Stimulated activated CD4-positive, alpha-beta T cell treated with anti-CD3 and anti-CD28 coated beads, Interleukin-1b, Interleukin-23, amount 100 ng/mL, for 48 hours (primary cell): ENCODE results near the gene NOC4L.
"Not testable (repeated sequence)": the region's sequence is repeated elsewhere in the genome, so short reads cannot be mapped to it uniquely, and the experiment has no call there.

Experiments
- DNase-seq: peaks from one replicate; pipeline ENCODE4 v3.0.0-alpha.2; 2020

Gene NOC4L

DNA sequence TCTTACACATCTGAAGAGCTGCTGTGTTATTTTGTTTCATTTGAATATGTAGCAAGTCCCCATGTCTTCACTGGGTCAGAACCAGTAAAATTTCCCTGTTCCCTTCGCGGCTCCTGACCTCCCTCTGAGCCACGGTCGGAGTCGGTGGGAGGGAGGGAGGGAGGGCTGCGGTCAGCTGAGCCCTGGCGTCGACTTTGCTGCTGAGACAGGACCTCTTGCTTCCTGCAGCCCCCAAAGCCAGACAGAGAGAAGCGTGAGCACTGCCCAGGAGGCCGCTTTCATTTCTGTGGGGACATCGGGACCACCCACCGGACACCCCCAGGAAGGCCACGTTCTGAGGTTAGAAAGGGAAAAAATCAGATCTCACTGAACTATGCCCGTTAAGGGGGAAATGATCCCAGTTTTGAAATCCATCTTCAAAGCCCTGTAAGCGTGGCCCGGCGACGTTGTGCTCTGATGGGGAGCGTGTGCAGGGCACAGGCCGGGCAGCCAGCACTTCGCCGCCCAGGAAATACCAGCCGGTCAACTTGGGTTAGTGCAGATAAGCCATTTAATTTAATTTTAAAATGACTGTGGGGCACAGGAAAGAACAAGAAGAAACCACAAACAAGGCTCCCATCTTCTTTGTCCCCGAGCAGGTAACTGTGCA lies 42.1 kb downstream of the NOC4L start:
- DNase-seq = no peak

DNA sequence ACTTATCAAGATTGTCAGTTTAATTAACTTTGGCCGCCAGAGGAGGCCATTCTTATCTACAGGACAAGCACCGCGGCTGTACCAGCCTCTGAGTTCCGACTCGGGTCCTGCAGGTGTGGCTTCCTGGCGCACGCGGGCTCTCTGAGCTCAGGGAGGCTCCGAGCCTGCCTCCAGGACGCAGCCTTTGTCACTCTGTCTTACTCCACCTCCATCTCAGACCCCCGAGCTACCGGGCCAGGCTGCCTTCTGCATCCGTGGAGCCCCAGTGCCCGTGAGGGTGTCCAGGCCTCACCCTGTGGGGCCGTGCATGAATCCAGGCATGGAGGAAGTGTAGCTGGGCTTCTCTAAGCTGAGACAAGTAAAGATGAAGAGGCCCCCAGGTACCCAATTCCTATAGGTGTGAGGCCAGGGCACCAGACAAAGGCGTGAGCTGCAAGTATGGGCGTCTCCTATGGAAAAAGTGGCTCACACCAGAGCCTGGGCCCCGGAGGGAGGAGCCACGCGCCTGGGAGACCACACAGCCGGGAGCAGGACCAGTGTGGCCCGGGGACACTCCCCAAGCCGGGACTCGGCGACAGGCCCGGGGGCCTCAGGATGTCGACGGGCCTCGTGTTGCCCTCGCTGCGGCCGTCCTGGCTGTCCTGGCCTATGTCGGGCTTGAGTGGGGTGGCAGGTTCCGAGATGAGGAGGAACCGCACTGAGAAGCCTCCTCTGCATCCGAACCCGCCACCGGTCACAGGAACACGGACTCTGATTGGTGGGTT lies 42.8 kb downstream of the NOC4L start:
- no peak for DNase-seq

DNA sequence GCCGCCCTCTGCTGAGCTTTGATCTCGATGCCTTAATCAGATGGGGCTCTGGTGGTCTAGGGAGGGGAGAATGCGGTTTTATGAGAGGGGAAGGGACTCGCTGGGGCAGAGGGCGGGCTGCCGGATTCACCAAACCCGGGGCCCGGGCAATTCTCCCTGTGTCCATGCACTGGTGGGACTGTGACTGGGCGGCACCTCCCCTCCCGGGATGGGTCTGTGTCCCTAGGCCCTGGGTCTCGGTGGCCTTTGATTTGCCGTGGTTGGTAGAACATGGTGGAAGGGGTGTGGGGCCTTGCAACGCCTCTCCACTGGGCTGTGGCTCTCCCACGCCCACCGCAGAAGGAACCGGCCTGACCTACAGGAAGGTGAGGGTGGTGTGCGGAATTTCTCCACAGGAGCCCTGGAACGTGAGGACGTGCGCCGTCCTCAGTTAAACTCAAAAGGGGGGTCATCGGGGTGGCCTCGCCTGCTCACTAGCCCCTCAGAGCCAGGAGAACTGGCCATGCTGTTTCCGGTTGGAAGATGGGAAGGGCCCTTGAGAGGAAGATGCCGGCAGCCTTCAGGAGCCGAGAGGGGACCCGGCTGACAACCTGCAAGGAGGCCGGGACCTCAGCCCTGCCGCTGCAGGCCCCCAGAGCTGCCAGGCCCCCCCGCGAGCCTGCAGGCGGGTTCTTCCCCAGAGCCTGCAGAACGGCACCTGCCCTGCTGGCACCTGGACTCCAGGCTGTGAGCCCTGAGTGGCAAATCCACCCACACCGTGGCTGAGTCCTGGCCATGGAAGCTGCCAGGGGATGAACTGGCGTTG lies 43.6 kb downstream of the NOC4L start:
- DNase-seq = no peak

DNA sequence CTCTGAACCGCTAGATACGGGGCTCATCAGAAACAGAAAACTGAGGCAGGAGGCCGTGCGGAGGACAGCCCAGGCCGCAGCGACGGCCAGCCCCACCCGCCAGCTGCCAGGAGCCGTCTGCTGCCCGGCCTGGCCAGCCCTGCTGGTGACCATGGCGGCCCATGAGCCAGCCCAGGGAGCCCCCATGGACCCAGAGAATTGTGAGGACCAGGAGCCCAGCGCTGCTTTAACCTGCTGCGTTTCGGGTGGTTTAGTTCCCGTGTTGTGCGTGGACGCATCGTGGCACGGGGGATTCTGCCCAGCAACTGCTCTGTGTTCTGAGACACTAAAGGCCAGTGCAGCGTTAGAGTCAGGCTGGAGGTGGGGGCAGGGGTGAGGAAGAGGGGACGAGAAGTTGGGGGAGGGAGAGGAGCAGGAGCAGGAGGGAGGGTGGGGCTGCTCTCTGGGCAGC lies 44.2 kb downstream of the NOC4L start:
- no peak for DNase-seq

DNA sequence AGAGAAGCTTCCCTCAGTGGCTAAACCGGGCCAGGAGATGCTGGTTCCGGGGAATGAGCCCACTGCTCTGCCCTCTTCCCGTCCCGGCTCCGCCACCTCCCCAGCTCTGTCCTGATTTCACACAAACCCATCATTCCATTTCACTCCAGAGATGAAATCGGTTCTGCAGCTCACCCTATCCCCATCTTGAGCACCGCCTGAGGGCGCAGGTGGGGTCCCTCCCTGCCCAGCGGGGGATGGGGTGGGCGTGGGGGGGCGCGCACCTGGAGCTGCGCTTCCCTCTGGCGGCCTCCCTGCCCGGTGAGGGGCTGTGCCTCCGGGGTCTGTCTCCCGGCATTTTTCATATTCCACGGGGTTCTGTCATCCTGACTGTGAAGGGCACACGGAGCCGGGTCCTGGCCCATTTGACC lies 44.7 kb downstream of the NOC4L start:
- no peak for DNase-seq

DNA sequence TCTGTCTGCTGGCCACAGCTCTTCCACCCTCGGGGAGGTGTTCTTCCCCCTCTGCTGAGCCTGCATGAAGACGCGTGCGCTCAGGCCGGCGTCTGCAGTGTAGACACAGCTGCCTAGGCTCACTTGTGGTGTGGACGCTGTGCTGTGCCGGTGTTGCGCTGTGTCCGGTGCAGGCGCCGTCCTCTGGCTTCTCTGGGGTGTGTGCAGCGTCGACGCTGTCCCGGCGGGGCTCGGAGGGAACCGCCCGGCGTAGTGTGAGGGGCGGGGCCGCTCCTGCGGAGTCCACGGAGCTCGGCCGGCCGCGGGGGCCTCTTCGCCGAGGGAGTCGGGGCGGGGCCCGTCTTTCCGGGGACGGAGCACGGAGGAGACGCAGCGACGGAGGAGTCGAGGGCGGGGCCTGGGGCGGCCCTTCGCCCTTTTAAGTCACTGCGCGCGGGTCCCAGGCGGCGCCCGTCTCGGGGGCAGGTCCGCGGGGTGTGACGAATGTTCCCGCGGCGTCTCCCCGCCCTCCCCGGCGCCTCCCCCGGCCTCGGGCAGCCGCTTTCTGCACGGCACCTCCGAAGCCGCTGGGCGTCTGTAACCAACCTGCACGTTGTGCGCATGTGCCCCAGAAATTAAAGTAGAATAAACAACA lies 45.2 kb downstream of the NOC4L start:
- DNase-seq = peak; percentile 93

DNA sequence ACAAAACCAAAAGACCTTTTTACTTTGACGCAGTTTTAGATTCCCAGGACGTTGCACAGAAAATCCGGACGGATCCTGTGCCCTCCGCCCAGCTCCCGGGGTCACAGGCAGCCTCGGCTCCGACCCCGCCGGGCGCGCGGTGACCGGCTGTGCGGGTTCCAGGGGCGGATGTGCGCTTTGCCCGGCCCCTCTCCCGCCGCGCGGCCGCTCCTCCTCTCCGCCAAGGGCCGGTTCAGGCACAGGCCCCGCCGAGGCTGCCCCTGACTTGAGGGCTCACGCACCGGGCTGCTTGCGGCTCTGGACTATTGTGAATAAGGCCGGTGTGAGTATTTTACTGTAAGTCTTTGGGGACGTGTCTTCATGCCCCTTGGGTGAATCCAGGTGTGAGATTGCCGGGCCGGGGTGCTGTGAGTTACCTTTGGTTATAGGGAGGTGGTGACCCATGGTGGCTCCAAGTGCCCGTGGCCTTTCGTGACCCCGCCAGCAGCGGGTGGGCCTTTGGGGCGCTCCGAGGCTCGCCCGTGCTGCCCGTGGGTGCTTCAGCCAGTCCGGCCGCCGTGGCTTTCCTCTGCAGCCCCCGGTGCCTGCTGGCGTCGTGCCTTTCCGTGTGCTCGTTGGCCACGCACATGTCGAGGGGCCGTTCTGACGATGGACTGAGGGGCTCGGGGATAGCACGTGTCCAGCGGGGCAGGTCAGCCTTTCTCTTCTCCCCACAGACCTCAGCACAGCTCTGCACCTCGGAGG lies 45.9 kb downstream of the NOC4L start:
- DNase-seq = no peak

DNA sequence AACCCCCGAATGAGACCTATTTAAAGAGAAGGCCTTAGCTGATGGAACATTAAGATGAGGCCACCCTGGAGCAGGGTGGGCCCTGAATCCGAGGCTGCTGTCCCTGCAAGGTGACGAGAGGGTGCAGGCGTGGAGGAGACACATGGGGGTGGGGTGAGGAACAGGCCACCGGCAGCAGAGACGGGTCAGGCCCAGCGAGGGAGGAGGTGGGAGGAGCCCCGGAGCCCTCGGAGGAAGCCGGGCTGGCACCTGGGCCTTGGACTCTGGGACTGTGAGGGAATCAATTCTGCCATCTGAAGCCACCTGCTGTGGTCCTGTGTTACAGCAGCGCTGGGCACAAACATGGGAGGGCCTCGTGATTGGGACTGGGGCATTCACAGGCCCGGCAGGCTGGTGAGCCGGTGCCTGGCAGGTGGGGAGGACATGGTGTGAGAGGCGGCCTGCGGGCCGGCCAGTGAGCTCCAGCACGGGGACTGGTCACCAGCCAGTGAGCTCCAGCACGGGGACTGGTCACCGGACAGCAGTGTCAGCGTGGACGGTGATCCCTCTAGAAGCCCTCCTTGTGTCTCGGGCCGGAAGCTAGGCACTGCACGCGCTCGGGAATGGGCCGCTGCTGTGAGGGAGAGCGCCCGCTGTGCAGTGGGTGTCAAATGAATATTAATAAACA lies 46.7 kb downstream of the NOC4L start:
- no peak for DNase-seq

DNA sequence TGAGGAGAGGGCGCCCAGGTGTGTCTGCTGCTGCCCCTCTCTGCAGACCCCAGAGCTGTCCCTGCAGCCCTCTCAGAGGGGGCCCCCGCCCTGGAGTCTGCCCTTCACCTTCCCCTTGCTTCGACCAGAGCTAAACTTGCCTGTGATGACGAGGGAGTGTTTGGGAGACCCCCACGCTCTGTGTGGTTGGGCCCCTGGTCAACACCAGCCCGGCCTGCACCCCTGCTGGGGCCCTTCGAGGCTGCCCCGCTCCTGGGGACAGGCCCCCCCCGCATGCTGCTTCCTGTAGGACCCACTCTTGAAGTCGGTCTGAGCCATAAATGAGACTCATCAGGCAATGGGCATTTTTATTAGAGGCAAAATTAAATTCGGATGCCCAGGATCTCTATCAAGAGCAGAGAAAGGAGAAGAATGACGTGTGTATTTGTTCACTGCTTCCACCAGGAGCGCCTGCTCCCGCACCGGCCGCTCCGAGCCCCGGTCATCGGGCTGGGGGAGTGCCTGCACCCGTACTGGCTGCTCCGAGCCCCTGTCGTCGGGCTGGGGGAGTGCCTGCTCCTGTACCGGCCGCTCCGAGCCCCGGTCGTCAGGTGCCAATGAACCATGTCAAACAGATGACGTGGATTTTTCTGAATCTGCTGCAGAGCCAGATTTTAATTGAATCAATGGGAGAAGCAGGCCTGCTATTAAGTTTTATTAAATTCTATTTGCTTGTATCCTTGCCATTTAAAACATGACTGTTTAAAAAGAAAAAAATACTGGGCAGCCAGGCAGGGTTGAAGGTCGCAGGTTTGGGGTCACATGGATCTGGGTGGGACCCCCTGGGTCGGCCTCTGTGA lies 47.7 kb downstream of the NOC4L start:
- no peak for DNase-seq

DNA sequence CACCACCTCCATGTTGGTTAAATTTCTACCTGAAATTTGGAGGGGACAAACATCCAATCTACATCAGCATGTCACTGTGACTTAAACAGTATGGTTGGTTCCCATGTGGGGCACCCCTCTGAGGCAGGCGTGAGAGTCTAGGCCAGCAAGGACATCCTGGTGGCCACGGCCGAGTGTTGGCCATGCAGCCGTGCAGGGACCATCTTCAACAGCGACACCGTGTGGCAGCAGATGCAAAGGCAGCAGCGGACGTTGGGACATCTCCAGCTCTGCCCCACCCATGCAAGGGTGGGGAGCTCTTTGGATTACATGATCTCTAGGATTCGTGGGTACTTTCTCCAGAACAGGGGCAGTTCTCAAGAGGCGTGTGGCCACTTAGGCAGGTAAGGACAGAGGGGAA lies 49.8 kb downstream of the NOC4L start:
- DNase-seq = peak; percentile 33

DNA sequence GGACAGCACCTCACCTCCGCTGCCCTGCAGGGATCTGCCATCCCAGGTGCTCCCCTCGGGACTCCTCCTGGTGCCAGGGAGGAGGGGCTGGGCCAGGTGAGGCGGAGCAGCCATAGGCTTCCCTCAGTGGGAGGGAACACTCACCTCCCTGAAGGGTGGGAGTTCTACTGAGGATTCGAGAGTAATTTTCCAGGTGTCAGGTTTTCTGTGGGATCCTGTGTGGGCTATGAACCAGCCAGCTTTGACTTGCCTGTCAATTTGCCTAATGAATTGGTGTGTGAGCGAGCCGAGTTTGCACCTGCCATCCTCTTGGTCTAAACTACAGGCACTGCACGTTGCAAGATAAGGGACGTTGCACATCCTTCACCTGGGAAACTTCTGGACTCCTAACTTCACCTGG lies 50.3 kb downstream of the NOC4L start:
- DNase-seq = no peak

DNA sequence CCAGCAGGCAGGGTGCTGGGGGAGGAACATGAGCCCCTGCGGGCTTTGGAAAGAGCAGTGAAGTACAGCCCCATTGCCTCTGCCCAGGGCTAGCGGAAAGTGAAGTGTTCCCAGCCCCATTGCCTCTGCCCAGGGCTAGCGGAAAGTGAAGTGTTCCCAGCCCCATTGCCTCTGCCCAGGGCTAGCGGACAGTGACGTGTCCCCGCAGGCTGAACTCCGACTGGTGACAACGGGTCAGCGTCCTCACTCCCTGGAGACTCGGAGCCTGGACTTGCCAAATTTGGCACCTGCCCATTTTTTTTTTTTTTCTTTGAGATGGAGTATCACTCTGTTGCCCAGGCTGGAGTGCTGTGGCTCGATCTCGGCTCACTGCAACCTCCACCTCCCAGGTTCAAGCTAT lies 51.0 kb downstream of the NOC4L start:
- not testable (repeated sequence) for DNase-seq

DNA sequence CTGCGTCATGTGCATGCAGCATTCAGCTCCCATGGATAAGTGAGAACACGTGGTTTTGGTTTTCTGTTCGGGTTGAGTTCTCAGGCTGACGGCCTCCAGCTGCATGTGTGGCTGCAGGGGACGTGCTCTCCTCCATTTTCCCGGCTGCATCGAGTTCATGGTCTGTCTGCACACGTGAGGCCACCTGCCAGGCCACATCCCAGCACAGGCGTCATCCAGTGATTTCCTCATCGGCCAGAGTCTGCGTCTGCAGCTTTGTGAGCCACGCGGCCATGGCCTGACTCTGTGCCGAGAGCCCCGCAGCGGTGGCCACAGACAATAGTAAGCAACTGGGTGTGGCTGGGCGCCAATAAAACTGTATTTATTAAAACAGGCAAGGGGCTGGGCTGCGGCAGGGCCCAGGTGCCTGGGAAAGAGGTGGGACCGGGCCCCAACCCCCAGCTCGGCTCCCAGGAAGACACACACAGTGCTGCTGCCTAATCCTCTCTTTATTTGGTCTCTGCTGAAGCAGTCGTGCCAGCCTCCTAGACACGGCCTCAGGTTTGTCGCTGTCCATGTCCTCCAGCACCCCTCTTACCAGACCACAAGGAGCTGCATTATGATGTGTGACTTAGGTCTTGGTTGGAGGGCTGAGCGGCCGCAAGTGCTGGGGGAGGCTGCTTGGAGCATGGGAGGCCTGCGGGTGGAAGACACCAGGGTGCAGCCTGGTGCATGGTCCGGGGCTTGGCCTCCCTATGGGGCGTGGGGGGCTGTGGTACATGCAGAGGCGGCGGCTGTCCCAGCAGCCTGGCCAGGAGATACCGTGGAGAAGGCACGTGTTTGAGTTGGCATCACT lies 52.0 kb downstream of the NOC4L start:
- DNase-seq = no peak

DNA sequence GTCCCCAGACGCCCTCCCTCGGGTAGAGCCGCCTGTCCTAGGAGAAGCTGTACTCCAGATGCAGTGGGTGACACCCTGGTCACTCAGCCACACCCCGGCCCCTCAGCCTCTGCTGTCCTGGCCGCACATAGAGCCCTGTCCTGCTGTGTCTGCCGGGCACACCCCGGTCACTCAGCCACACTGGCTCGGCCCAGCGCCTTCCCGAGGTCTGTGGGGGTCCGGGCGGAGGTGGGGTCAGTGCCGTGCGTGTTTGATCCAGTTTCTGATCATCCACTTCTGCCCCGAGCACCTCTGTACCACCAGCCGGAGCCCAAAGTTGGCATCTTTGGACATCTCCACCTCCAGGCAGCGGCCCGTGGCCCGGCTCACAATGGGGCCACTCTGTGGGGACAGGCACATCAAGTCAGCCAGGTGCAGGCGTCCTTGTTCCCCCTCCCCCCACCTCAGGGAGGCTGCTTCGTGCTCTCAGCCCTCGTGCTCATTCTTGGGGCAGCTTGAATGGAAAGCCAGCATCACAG lies 52.7 kb downstream of the NOC4L start:
- DNase-seq = no peak

DNA sequence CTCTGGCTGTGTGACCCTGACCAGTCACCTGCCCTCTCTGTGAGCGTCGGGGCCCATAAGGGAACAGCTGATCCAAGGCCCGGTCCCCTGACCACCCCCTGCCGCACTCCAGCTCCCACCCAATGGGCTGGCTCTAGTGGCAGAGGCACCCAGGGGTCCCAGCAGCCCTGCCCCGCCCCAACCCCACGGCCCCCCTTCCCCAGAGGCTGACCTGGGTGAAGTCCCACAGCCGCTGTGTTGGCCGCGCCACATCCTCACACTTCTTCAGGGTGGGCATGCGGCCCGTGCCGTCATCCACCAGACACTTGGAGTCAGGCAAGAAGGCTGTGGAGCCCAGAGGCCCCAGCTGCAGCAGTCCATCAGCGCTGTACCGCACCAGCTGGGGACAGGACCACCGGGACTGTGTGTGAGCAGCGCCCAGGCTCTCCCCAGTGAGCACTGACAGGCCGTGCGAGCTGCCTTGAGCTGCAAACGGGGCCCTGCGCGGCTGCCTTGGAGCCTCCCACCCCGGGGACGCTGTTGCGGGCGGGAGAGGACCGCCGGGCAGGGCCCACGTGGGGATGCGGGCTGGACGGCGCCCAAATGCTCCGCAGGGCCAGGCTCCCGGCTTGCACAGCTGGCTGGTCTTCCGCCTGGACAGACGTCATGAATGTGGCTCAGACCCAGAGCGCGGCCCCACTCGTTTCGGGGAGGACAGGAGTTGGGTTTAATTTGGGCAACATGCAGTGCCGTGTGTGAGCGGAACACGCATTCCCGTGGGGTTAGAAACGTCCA lies 53.5 kb downstream of the NOC4L start:
- no peak for DNase-seq

DNA sequence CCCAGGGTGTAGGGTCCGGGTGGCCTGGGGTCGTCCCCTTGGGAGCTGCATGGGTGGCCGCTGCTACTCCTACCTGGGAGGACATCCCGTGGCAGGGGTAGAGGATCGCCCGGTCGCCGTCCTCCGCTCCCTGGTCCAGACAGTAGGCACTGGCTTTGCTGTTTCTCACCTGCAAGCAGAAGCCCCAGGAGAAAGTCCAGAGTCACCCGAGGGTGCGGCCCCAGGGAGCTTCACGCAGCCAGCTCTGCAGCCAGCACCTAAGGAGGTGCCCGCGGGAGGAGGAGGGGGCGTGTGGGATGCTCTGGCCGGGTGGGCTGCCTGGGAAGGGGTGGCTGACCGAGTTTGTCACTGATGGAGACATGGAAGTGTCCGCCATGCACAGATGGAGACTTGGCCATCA lies 54.8 kb downstream of the NOC4L start:
- DNase-seq = no peak

DNA sequence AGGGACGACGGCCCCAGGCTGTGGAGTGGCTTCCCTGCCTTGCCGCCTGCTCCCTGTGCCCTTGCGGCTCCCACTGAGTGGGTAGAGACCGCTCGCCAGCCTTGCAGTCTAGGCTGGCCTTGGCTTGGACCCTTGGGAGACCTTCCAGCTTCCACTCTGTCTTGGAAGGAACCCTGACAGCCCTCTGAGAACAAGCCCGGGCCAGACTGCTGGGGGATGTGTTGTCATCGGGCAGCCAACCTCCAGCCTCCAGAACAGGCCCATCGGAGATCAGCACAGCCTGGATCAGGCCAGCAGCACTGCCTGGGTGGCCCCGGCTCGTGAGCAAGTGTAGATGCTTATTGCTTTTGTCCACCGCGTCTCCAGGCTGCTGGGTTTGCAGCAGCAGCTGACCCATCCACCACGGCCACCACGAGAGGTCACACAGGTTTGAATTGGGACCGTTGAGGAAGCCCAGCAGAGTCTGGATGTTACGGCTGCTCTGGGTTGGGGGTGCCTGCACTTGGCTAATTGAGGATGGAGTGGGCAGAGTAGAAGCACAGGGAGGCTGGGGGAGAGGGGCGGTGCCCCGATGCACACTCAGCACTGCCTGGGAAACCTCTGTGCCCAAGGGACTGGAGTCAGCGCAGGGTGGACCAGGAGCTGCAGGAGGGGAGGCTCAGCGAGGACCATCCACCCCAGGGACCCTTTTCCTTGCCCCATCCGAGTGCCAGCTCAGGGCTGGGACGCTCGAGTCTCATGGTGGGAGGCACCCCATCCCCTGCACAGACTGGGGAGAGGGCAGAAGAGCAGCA lies 55.5 kb downstream of the NOC4L start:
- DNase-seq = no peak

DNA sequence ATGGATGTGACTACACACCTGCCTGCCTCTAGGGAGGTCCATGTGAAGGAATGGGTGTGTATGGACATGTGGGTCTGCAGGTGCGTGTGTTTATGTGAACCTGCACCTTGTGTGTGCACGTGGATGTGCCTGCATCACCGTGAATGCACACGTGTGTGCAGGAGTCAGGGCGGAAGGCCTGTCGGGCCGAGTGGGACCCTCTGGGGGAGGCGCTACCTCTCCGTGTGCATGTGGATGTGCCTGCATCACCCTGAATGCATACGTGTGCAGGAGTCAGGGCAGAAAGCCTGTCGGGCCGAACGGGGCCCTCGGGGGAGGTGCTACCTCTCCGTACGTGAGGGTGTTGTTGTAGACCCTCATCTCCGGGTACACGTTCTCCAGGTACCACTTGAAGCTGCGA lies 56.5 kb downstream of the NOC4L start:
- no peak for DNase-seq
